H9 (cell line): ENCODE results near the gene RBFOX1. TPM values are rescaled to one million over a fixed set of nuclear protein-coding genes. Genes with fewer than 3 reads are reported as not detected.

Experiments used
- DNase-seq: peaks from one replicate; pipeline ENCODE4 v3.0.0-alpha.2; 2017
- H2AFZ ChIP-seq: one replicate; pipeline ENCODE4 v1.6.1; 2013; ENCODE audit warnings: mild to moderate bottlenecking, low read length, control low read depth, moderate library complexity
- H2AK5ac ChIP-seq: 2 replicates; pipeline ENCODE4 v1.6.1; 2013; ENCODE audit warnings: low read length, control low read depth, mixed read lengths; ENCODE audit not compliant: insufficient read length
- H2BK120ac ChIP-seq: one replicate; pipeline ENCODE4 v1.6.1; 2013; ENCODE audit warnings: low read depth, mild to moderate bottlenecking, low read length, control low read depth, inconsistent platforms; ENCODE audit not compliant: poor library complexity, severe bottlenecking
- H2BK12ac ChIP-seq: 2 replicates; pipeline ENCODE4 v1.6.1; 2013; ENCODE audit warnings: low read length, control low read depth, mixed read lengths, low read depth; ENCODE audit not compliant: insufficient read length
- H2BK15ac ChIP-seq: 2 replicates; pipeline ENCODE4 v1.6.1; 2013; ENCODE audit warnings: low read depth, low read length, control low read depth
- H2BK20ac ChIP-seq: one replicate; pipeline ENCODE4 v1.6.1; 2013; ENCODE audit warnings: low read depth, mild to moderate bottlenecking, low read length, control low read depth, inconsistent platforms; ENCODE audit not compliant: poor library complexity, severe bottlenecking
- H2BK5ac ChIP-seq: 2 replicates; pipeline ENCODE4 v1.6.1; 2013; ENCODE audit warnings: low read length, control low read depth, mixed read lengths; ENCODE audit not compliant: insufficient read length
- H3K14ac ChIP-seq: 2 replicates; pipeline ENCODE4 v1.6.1; 2013; ENCODE audit warnings: low read length, control low read depth; ENCODE audit not compliant: insufficient read depth
- H3K18ac ChIP-seq: 2 replicates; pipeline ENCODE4 v1.6.1; 2013; ENCODE audit warnings: low read depth, mild to moderate bottlenecking, mixed read lengths, low read length, control low read depth; ENCODE audit not compliant: insufficient read length
- H3K23ac ChIP-seq: 2 replicates; pipeline ENCODE4 v1.6.1; 2013; ENCODE audit warnings: low read length, control low read depth, mixed read lengths, low read depth; ENCODE audit not compliant: insufficient read length
- H3K23me2 ChIP-seq: 2 replicates; pipeline ENCODE4 v1.6.1; 2013; ENCODE audit warnings: low read depth, mild to moderate bottlenecking, mixed read lengths, low read length, control low read depth; ENCODE audit not compliant: insufficient read length, poor library complexity, severe bottlenecking
- H3K27ac ChIP-seq: 2 replicates; pipeline ENCODE4 v1.5.1; 2013; ENCODE audit warnings: low read length, control low read depth, mixed read lengths, low read depth; ENCODE audit not compliant: insufficient read length
- H3K27me3 ChIP-seq: 2 replicates; pipeline ENCODE4 v1.6.1; 2013; ENCODE audit warnings: low read length, control low read depth, inconsistent platforms; ENCODE audit not compliant: insufficient read depth
- H3K4ac ChIP-seq: 2 replicates; pipeline ENCODE4 v1.6.1; 2013; ENCODE audit warnings: low read depth, mild to moderate bottlenecking, control low read depth, inconsistent platforms, low read length, moderate library complexity
- H3K4me1 ChIP-seq: 2 replicates; pipeline ENCODE4 v1.6.1; 2013; ENCODE audit warnings: low read length, control low read depth, inconsistent platforms; ENCODE audit not compliant: insufficient read depth
- H3K4me2 ChIP-seq: 2 replicates; pipeline ENCODE4 v1.6.1; 2013; ENCODE audit warnings: low read length, control low read depth, mixed read lengths; ENCODE audit not compliant: insufficient read length, insufficient read depth
- H3K56ac ChIP-seq: 2 replicates; pipeline ENCODE4 v1.6.1; 2013; ENCODE audit warnings: low read depth, mild to moderate bottlenecking, mixed read lengths, low read length, control low read depth; ENCODE audit not compliant: insufficient read length
- H3K79me1 ChIP-seq: 2 replicates; pipeline ENCODE4 v1.6.1; 2013; ENCODE audit warnings: low read depth, mild to moderate bottlenecking, moderate library complexity, low read length, control low read depth, inconsistent platforms; ENCODE audit not compliant: insufficient read depth, poor library complexity, severe bottlenecking
- H3K79me2 ChIP-seq: 2 replicates; pipeline ENCODE4 v1.6.1; 2013; ENCODE audit warnings: low read length, control low read depth, inconsistent platforms; ENCODE audit not compliant: insufficient read depth
- H3K9ac ChIP-seq: 2 replicates; pipeline ENCODE4 v1.6.1; 2013; ENCODE audit warnings: low read length, control low read depth, mixed read lengths; ENCODE audit not compliant: insufficient read length; ENCODE audit errors: extremely low read depth
- H3K9me3 ChIP-seq: one replicate; pipeline ENCODE4 v1.6.1; 2013; ENCODE audit warnings: low read depth, low read length, inconsistent platforms; ENCODE audit not compliant: control insufficient read depth
- H3T11ph ChIP-seq: one replicate; pipeline ENCODE4 v1.6.1; 2013; ENCODE audit warnings: mild to moderate bottlenecking, low read length, control low read depth, inconsistent platforms
- H4K20me1 ChIP-seq: one replicate; pipeline ENCODE4 v1.6.1; 2013; ENCODE audit not compliant: control insufficient read depth, insufficient read length, insufficient read depth
- H4K5ac ChIP-seq: 2 replicates; pipeline ENCODE4 v1.6.1; 2013; ENCODE audit warnings: low read depth, mild to moderate bottlenecking, mixed read lengths, low read length, control low read depth; ENCODE audit not compliant: insufficient read length
- H4K8ac ChIP-seq: replicated peaks from 2 replicates; pipeline ENCODE4 v1.6.1; 2013; ENCODE audit warnings: low read length, control low read depth, mixed read lengths, low read depth; ENCODE audit not compliant: insufficient read length
- H4K91ac ChIP-seq: 2 replicates; pipeline ENCODE4 v1.6.1; 2013; ENCODE audit warnings: low read depth, mild to moderate bottlenecking, moderate library complexity, mixed read lengths, low read length, control low read depth; ENCODE audit not compliant: insufficient read length
- H3K27ac Mint-ChIP-seq, 3 experiments: 2 replicates in 2 of 3; 3 replicates in 1 of 3; pipeline ENCODE4 v1.8.0; 2020 to 2021; ENCODE audit warnings: mixed read lengths in 3 of 3, mild to moderate bottlenecking in 1 of 3, moderate library complexity in 1 of 3
- H3K27me3 Mint-ChIP-seq: 2 replicates; pipeline ENCODE4 v1.8.0; 2021; ENCODE audit warnings: low read depth, mild to moderate bottlenecking, moderate library complexity, mixed read lengths
- H3K36me3 Mint-ChIP-seq, 3 experiments: 2 replicates in 2 of 3; 3 replicates in 1 of 3; pipeline ENCODE4 v1.8.0; 2020 to 2021; ENCODE audit warnings: low read depth in 3 of 3, mixed read lengths in 3 of 3; ENCODE audit not compliant: insufficient read depth in 1 of 3
- H3K4me1 Mint-ChIP-seq, 2 experiments: 2 replicates each; pipeline ENCODE4 v1.8.0; 2020; ENCODE audit warnings: mixed read lengths in 2 of 2
- H3K4me3 Mint-ChIP-seq, 2 experiments: 2 replicates in 1 of 2; 3 replicates in 1 of 2; pipeline ENCODE4 v1.8.0; 2020 to 2021; ENCODE audit warnings: mild to moderate bottlenecking in 2 of 2, mixed read lengths in 2 of 2, moderate library complexity in 1 of 2
- H3K9me3 Mint-ChIP-seq, 2 experiments: 2 replicates in 1 of 2; 3 replicates in 1 of 2; pipeline ENCODE4 v1.8.0; 2020; ENCODE audit warnings: mild to moderate bottlenecking in 2 of 2, mixed read lengths in 2 of 2, moderate library complexity in 1 of 2
- WGBS: extraction: QIAGEN DNeasy Blood & Tissue Kit; methylation state at CpG from one replicate; pipeline ENCODE4 v1.1.7; 2013; ENCODE audit warnings: missing lambda C conversion rate, low lambda C conversion rate, mixed read lengths; ENCODE audit not compliant: insufficient read length; ENCODE audit errors: extremely low coverage; 5-methylcytosine and 5-hydroxymethylcytosine counted together
- total RNA-seq: library from RNA; stranded (reverse); gene quantifications from 2 replicates; pipeline ENCODE4 v1.2.1, GENCODE V29; 2021
- TF ChIP-seq, protein P1 (sequence below): fragments of 200-600 bp; sonication (generic); conservative IDR thresholded peaks from 3 replicates; pipeline ENCODE4 v1.8.0; 2021; ENCODE audit warnings: antibody characterized with exemption, mild to moderate bottlenecking

Gene RBFOX1
- total RNA-seq, 1 experiment from 2014 or later = 2.0 TPM

DNA sequence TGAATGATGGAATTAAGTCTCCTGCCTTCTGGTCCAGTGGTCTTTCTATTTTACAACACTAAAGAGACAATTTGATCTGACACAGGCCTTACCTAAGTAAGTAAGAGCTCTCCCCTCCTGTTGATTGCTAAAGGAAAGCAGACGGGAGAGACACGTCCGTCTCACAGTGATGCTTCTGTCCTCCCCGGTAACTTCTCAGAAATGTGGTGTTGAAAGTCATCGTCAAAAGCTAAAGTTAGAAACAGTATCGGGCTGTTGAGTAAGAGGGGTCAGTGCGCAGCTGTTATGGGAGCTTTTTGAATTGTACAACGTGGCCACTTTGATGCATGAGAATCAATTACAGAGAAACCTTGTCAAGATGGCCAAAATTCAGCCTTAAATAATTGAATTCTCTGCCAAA is 1.9 kb upstream of the RBFOX1 start:
- Histone ChIP-seq H2BK120ac (no peak overlapping the region), H3K79me2 (no peaks in the 10 kb centered on the region), H3K18ac (no peak overlapping the region), H3K4ac (no peak overlapping the region), H3K79me1 (no peaks in the 10 kb centered on the region), H3K27ac (no peak overlapping the region), H3T11ph (no peak overlapping the region), H3K4me1 (no peaks in the 10 kb centered on the region), H2BK12ac (no peak overlapping the region), H2BK15ac (no peak overlapping the region), H2BK20ac (no peak overlapping the region), H3K9ac (no peak overlapping the region), H2AK5ac (no peak overlapping the region), H3K23ac (no peak overlapping the region), H2BK5ac (no peak overlapping the region), H4K5ac (no peak overlapping the region), H3K56ac (no peak overlapping the region), H2AFZ (no peak overlapping the region), H3K14ac (no peak overlapping the region), H4K20me1 (no peaks in the 10 kb centered on the region), H4K91ac (no peak overlapping the region), H4K8ac (no peak overlapping the region), H3K9me3 (no peaks in the 10 kb centered on the region), H3K27me3 (no peaks in the 10 kb centered on the region), H3K23me2 (no peaks in the 10 kb centered on the region), H3K4me2 (no peak overlapping the region)
- no CpG with 5 or more reads among the region's 8 CpGs for WGBS
- TF ChIP-seq, protein P1, sequence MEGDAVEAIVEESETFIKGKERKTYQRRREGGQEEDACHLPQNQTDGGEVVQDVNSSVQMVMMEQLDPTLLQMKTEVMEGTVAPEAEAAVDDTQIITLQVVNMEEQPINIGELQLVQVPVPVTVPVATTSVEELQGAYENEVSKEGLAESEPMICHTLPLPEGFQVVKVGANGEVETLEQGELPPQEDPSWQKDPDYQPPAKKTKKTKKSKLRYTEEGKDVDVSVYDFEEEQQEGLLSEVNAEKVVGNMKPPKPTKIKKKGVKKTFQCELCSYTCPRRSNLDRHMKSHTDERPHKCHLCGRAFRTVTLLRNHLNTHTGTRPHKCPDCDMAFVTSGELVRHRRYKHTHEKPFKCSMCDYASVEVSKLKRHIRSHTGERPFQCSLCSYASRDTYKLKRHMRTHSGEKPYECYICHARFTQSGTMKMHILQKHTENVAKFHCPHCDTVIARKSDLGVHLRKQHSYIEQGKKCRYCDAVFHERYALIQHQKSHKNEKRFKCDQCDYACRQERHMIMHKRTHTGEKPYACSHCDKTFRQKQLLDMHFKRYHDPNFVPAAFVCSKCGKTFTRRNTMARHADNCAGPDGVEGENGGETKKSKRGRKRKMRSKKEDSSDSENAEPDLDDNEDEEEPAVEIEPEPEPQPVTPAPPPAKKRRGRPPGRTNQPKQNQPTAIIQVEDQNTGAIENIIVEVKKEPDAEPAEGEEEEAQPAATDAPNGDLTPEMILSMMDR = no peak
- no peak overlapping the region for H3K27ac Mint-ChIP-seq
- H3K4me3 Mint-ChIP-seq = no peak overlapping the region
- no peaks in the 10 kb centered on the region for H3K9me3 Mint-ChIP-seq
- no peak for DNase-seq
- no peaks in the 10 kb centered on the region for H3K4me1 Mint-ChIP-seq
- no peaks in the 10 kb centered on the region for H3K36me3 Mint-ChIP-seq
- H3K27me3 Mint-ChIP-seq = peaks cover 3% of the 10 kb centered on the region; the same call in 1 of the 2 replicates
